ENCODE measurements around the gene CSMD2. TPM values are rescaled to one million over a fixed set of nuclear protein-coding genes. Genes with fewer than 3 reads are reported as not detected.

The CSMD2 gene
- polyA plus RNA-seq, 1 of the 3 experiments (the other 2 are of a cell fraction): not detected

DNA sequence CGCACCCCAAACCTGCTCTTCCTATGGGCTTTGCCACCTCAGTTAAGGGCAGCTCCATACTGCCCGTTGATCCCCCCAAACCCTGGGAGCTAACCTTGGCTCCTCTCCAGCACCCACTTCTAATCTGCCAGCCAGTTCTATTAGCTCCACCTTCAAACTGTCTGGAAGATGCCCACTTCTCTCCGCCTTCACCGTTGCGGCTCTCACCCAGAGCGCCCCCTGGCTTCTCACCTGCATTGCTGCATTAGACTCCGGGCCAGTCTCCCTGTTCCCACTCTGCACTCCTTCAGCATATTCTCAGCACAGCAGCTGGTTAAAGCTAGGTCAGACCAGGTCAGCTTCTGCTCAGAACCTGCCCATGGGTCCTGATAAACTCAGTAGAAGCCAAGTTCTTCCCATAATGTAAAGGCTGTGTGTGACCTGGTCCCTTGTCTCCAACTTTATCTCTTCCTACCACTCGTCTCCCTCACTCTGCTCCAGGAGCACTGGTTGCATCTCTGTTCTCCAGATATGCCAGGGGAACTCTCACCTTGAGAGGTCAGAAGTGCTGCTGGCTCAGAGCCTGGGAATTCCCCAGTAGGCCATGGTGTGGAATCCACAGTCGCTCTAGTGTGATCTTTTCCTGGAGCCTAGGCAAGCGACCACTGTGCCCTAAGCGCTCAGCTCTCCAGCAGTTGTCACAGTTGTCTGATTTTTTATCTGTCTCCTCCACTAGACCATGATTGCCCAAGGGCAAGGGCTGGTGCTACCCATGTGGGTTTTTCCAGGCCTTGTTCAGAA lies 150.9 kb downstream of the CSMD2 start:
- Histone ChIP-seq H3K9me3 (no peaks in the 10 kb centered on the region), H3K4me2 (no peak overlapping the region), H3K27ac (ENCODE audit: low read depth in 2 of 2, low read length in 1 of 2) (no peak overlapping the region), H3K4me3 (ENCODE audit: low read depth in 2 of 2, low read length in 1 of 2) (peak overlapping the region in 1 of 2 experiments; percentile 39; a peak in 1 of 4 replicates), H3K4me1 (ENCODE audit: control insufficient read depth in 1 of 2, insufficient read depth in 2 of 2, low read depth in 1 of 2, low read length in 1 of 2) (peaks cover 0 to 4% of the 10 kb centered on the region in 2 experiments; a peak in 1 of 4 replicates), H2AFZ (ENCODE audit: low read depth) (no peak overlapping the region), H3F3A (replicated peaks; ENCODE audit: insufficient read depth) (no peaks in the 10 kb centered on the region), H3K9me2 (no peaks in the 10 kb centered on the region), H4K20me1 (ENCODE audit: insufficient read depth) (no peaks in the 10 kb centered on the region), H3K9ac (no peak overlapping the region), H3K27me3 (ENCODE audit: insufficient read depth) (no peaks in the 10 kb centered on the region), H3K79me2 (ENCODE audit: insufficient read depth) (no peaks in the 10 kb centered on the region), H3K36me3 (replicated peaks in 1 of 2; ENCODE audit: control insufficient read depth in 1 of 2, insufficient read depth in 2 of 2, low read length in 1 of 2) (no peaks in the 10 kb centered on the region)
- DNase-seq: peak; percentile 22
- ChIA-PET CTCF (interaction anchor here (0.8 to 2.2 kb wide), 6 partner anchors 9 to 98 kb away, joined by 3 to 9 read pairs (median 4); no protein-coding TSS in a partner anchor), POLR2A (interaction anchor here (1.0 kb wide), 1 partner anchor 194 kb away, joined by 3 read pairs; no protein-coding TSS in a partner anchor)
- 57% methylated on average over 11 of the region's 11 CpGs for WGBS (ENCODE audit: low lambda C conversion rate)
- TF ChIP-seq FOXM1 (IDR thresholded peaks at IDR 0.05; ENCODE audit: low read depth) (no peak), RAD21 (IDR thresholded peaks at IDR 0.05; ENCODE audit: low read length) (peak; percentile 32), TCF12 (IDR thresholded peaks at IDR 0.05) (no peak), SMC3 (IDR thresholded peaks at IDR 0.05; ENCODE audit: low read depth, low read length) (peak; percentile 6; the same call in 1 of the 2 replicates), JUND (IDR thresholded peaks at IDR 0.05) (no peak)
- TF ChIP-seq, protein P1, sequence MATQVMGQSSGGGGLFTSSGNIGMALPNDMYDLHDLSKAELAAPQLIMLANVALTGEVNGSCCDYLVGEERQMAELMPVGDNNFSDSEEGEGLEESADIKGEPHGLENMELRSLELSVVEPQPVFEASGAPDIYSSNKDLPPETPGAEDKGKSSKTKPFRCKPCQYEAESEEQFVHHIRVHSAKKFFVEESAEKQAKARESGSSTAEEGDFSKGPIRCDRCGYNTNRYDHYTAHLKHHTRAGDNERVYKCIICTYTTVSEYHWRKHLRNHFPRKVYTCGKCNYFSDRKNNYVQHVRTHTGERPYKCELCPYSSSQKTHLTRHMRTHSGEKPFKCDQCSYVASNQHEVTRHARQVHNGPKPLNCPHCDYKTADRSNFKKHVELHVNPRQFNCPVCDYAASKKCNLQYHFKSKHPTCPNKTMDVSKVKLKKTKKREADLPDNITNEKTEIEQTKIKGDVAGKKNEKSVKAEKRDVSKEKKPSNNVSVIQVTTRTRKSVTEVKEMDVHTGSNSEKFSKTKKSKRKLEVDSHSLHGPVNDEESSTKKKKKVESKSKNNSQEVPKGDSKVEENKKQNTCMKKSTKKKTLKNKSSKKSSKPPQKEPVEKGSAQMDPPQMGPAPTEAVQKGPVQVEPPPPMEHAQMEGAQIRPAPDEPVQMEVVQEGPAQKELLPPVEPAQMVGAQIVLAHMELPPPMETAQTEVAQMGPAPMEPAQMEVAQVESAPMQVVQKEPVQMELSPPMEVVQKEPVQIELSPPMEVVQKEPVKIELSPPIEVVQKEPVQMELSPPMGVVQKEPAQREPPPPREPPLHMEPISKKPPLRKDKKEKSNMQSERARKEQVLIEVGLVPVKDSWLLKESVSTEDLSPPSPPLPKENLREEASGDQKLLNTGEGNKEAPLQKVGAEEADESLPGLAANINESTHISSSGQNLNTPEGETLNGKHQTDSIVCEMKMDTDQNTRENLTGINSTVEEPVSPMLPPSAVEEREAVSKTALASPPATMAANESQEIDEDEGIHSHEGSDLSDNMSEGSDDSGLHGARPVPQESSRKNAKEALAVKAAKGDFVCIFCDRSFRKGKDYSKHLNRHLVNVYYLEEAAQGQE (IDR thresholded peaks at IDR 0.05; ENCODE audit: low read depth, low read length): no peak

DNA sequence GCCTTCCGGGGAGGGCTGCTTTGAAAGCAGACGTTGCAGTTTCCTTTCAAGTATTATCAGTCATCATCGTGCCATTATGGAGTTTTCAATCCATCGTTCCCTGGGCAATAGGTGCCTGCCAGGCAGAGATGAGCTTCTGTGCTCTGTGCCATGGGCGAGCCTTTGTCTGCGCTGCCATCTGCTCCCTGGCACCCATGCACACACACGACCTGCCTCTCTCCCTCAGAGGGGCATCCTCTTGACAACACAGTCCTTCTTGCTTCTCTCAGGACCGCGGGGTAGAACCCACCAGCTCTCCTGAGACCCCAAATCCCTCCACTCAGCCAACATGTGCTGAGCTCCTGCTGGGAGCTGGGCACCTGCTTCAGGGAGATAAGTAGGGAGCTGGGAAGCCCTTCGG lies 151.9 kb downstream of the CSMD2 start:
- DNase-seq: no peak
- Histone ChIP-seq H3K4me1 (ENCODE audit: control insufficient read depth in 1 of 2, insufficient read depth in 2 of 2, low read depth in 1 of 2, low read length in 1 of 2) (peaks cover 0 to 4% of the 10 kb centered on the region in 2 experiments; a peak in 1 of 4 replicates), H3K9me2 (no peaks in the 10 kb centered on the region), H2AFZ (ENCODE audit: low read depth) (no peak overlapping the region), H3K4me2 (no peak overlapping the region), H3K27ac (ENCODE audit: low read depth in 2 of 2, low read length in 1 of 2) (no peak overlapping the region), H3K9me3 (no peaks in the 10 kb centered on the region), H3K9ac (no peak overlapping the region), H3K79me2 (ENCODE audit: insufficient read depth) (no peaks in the 10 kb centered on the region), H3F3A (replicated peaks; ENCODE audit: insufficient read depth) (no peaks in the 10 kb centered on the region), H3K27me3 (ENCODE audit: insufficient read depth) (no peaks in the 10 kb centered on the region), H3K36me3 (replicated peaks in 1 of 2; ENCODE audit: control insufficient read depth in 1 of 2, insufficient read depth in 2 of 2, low read length in 1 of 2) (no peaks in the 10 kb centered on the region), H3K4me3 (ENCODE audit: low read depth in 2 of 2, low read length in 1 of 2) (no peak overlapping the region), H4K20me1 (ENCODE audit: insufficient read depth) (no peaks in the 10 kb centered on the region)
- POLR2A ChIA-PET: no interaction called here
- CTCF ChIA-PET: interaction anchor here (0.9 to 2.2 kb wide), 5 partner anchors 9 to 100 kb away, joined by 3 to 9 read pairs (median 5); no protein-coding TSS in a partner anchor
- 53% methylated on average over 9 of the region's 10 CpGs for WGBS (ENCODE audit: low lambda C conversion rate)
- TF ChIP-seq FOXM1 (IDR thresholded peaks at IDR 0.05; ENCODE audit: low read depth) (no peak), NFIC (IDR thresholded peaks at IDR 0.05; ENCODE audit: borderline replicate concordance) (no peak), GABPA (IDR thresholded peaks at IDR 0.05; ENCODE audit: low read depth) (no peak), TCF12 (IDR thresholded peaks at IDR 0.05) (no peak), RCOR1 (IDR thresholded peaks at IDR 0.05; ENCODE audit: low read length) (no peak), YY1 (IDR thresholded peaks at IDR 0.05; ENCODE audit: low read depth) (no peak), EZH2phosphoT487 (IDR thresholded peaks at IDR 0.05; ENCODE audit: borderline replicate concordance, low read depth) (no peak), CHD2 (IDR thresholded peaks at IDR 0.05; ENCODE audit: low read length, partially characterized antibody) (no peak), TAF1 (IDR thresholded peaks at IDR 0.05; ENCODE audit: borderline replicate concordance, low read depth, low read length) (no peak), FOXJ3 (CRISPR knock-in tag; IDR thresholded peaks at IDR 0.05) (no peak)
- TF ChIP-seq, protein P2, sequence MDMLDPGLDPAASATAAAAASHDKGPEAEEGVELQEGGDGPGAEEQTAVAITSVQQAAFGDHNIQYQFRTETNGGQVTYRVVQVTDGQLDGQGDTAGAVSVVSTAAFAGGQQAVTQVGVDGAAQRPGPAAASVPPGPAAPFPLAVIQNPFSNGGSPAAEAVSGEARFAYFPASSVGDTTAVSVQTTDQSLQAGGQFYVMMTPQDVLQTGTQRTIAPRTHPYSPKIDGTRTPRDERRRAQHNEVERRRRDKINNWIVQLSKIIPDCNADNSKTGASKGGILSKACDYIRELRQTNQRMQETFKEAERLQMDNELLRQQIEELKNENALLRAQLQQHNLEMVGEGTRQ (IDR thresholded peaks at IDR 0.05; ENCODE audit: borderline replicate concordance, low read depth, low read length): no peak
- TF ChIP-seq, protein P3, sequence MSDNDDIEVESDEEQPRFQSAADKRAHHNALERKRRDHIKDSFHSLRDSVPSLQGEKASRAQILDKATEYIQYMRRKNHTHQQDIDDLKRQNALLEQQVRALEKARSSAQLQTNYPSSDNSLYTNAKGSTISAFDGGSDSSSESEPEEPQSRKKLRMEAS (IDR thresholded peaks at IDR 0.05; ENCODE audit: low read depth): no peak
- TF ChIP-seq, protein P1 (IDR thresholded peaks at IDR 0.05; ENCODE audit: low read depth, low read length): no peak
- TF ChIP-seq, protein P4, sequence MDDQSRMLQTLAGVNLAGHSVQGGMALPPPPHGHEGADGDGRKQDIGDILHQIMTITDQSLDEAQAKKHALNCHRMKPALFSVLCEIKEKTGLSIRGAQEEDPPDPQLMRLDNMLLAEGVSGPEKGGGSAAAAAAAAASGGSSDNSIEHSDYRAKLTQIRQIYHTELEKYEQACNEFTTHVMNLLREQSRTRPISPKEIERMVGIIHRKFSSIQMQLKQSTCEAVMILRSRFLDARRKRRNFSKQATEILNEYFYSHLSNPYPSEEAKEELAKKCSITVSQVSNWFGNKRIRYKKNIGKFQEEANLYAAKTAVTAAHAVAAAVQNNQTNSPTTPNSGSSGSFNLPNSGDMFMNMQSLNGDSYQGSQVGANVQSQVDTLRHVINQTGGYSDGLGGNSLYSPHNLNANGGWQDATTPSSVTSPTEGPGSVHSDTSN (IDR thresholded peaks at IDR 0.05): no peak
